Natural killer cell treated with Interleukin-12 subunit alpha and Interleukin-12 subunit beta and Interleukin-15 and Interleukin-18, amount 100 ng/mL, for 72 hours (primary cell): ENCODE measurements around the gene DHCR7. TPM values are rescaled to one million over a fixed set of nuclear protein-coding genes. Genes with fewer than 3 reads are reported as not detected.
"Not testable (repeated sequence)": the region's sequence is repeated elsewhere in the genome, so short reads cannot be mapped to it uniquely, and the experiment has no call there.

Experiments used
- ATAC-seq, 2 donors: fragments of 150-1000 bp; cut with Tn5 transposase in 1 of 2; sonication (Bioruptor Pico), chemical (Tn5 transposase) in 1 of 2; 2 replicates each; pipeline ENCODE4 v1.10.0; 2021
- DNase-seq: peaks from one replicate; pipeline ENCODE4 v3.0.0; 2022; ENCODE audit warnings: low spot score
- H3K27ac Mint-ChIP-seq, 2 donors: 1 replicate in 1 of 2; 2 replicates in 1 of 2; pipeline ENCODE4 v1.8.0; 2022; ENCODE audit warnings: mixed read lengths in 2 of 2, mild to moderate bottlenecking in 1 of 2, moderate library complexity in 1 of 2
- H3K27me3 Mint-ChIP-seq, 2 donors: 1 replicate in 1 of 2; 2 replicates in 1 of 2; pipeline ENCODE4 v1.8.0; 2022; ENCODE audit warnings: mixed read lengths in 2 of 2
- H3K36me3 Mint-ChIP-seq: one replicate; pipeline ENCODE4 v1.8.0; 2022; ENCODE audit warnings: mixed read lengths
- H3K4me1 Mint-ChIP-seq, 2 donors: 1 replicate in 1 of 2; 2 replicates in 1 of 2; pipeline ENCODE4 v1.8.0; 2022; ENCODE audit warnings: low read depth in 2 of 2, mixed read lengths in 2 of 2, mild to moderate bottlenecking in 1 of 2
- H3K4me3 Mint-ChIP-seq: one replicate; pipeline ENCODE4 v1.8.0; 2022; ENCODE audit warnings: mixed read lengths
- H3K9me3 Mint-ChIP-seq: 2 replicates; pipeline ENCODE4 v1.8.0; 2022; ENCODE audit warnings: mixed read lengths
- total RNA-seq, 2 donors: library from RNA; stranded (reverse); gene quantifications; one replicate each; pipeline ENCODE4 v1.2.3, GENCODE V29; 2022

Gene DHCR7
- total RNA-seq, 2 donors from 2014 or later, result 75.8 to 104 TPM

GRCh38 chr11:71433648-71434450 lies 14.3 kb downstream of the DHCR7 start:
- ATAC-seq, result no peak
- Mint-ChIP-seq H3K27me3 (no peaks in the 10 kb centered on the region), H3K4me1 (peaks cover 0 to 5% of the 10 kb centered on the region in 2 donors), H3K9me3 (no peaks in the 10 kb centered on the region), H3K27ac (no peak overlapping the region), H3K4me3 (no peak overlapping the region), H3K36me3 (no peaks in the 10 kb centered on the region)
- DNase-seq, result no peak

GRCh38 chr11:71432761-71433647 lies 15.2 kb downstream of the DHCR7 start:
- ATAC-seq (no peak), DNase-seq (no peak)
- Mint-ChIP-seq H3K27me3 (no peaks in the 10 kb centered on the region), H3K27ac (no peak overlapping the region), H3K9me3 (no peaks in the 10 kb centered on the region), H3K4me3 (no peak overlapping the region), H3K36me3 (no peaks in the 10 kb centered on the region), H3K4me1 (peaks cover 0 to 5% of the 10 kb centered on the region in 2 donors)

DNA sequence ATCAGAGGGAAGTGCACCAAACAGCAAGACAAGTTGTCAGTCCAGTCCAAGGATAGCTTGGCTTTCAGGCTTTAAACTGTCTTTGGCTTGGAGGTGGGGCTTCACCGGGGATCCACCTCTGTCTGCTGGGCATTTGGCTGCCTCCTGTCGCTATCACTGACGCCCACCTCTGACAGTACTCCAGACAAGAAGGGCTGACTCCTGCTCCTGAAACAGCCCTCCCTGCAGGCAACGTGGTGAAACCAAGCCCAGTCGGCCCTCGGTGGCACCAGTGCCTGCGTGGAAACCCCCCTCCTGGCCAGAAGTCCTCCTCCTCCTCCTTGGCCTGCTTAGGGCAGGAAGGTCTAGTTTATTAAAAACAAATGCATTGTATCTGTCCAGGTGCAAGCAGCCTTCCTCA lies 16.9 kb downstream of the DHCR7 start:
- Mint-ChIP-seq H3K36me3 (no peaks in the 10 kb centered on the region), H3K27ac (no peak overlapping the region), H3K9me3 (no peaks in the 10 kb centered on the region), H3K4me3 (no peak overlapping the region), H3K27me3 (no peaks in the 10 kb centered on the region), H3K4me1 (peaks cover 0 to 5% of the 10 kb centered on the region in 2 donors)
- ATAC-seq (no peak), DNase-seq (no peak)

DNA sequence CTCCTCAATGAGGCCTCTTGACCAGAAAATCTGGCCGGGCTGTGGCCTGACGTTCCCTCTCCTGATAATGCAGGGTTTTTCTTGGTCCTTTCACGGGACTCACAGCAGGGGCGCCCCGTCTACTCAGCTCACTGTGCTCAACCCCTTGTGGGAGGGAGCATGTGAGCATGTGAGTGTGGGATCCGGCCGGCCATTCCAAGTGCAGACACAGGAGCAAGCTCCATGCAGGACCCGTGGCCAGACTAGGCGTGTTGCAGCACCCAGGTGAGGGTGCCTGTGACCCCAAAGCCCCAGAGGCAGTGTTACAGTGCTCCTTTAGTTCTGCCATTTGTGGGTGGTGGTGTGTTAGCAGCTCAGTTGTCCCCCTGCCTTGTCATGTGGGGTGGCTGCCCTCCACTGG lies 18.0 kb downstream of the DHCR7 start:
- no peak for DNase-seq
- no peak overlapping the region for H3K4me3 Mint-ChIP-seq
- H3K9me3 Mint-ChIP-seq, result no peaks in the 10 kb centered on the region
- H3K27ac Mint-ChIP-seq, result no peak overlapping the region
- peaks cover 0 to 5% of the 10 kb centered on the region in 2 donors for H3K4me1 Mint-ChIP-seq
- no peak for ATAC-seq
- H3K36me3 Mint-ChIP-seq, result no peaks in the 10 kb centered on the region
- H3K27me3 Mint-ChIP-seq, result no peaks in the 10 kb centered on the region

- Mint-ChIP-seq H3K27me3 (no peaks in the 10 kb centered on the region), H3K27ac (no peak overlapping the region), H3K4me1 (peaks cover 0 to 5% of the 10 kb centered on the region in 2 donors), H3K4me3 (no peak overlapping the region), H3K36me3 (no peaks in the 10 kb centered on the region), H3K9me3 (no peaks in the 10 kb centered on the region)
- no peak for DNase-seq
- ATAC-seq, result no peak
Observed at GRCh38 chr11:71429701-71430100, 18.5 kb downstream of the DHCR7 start.

DNA sequence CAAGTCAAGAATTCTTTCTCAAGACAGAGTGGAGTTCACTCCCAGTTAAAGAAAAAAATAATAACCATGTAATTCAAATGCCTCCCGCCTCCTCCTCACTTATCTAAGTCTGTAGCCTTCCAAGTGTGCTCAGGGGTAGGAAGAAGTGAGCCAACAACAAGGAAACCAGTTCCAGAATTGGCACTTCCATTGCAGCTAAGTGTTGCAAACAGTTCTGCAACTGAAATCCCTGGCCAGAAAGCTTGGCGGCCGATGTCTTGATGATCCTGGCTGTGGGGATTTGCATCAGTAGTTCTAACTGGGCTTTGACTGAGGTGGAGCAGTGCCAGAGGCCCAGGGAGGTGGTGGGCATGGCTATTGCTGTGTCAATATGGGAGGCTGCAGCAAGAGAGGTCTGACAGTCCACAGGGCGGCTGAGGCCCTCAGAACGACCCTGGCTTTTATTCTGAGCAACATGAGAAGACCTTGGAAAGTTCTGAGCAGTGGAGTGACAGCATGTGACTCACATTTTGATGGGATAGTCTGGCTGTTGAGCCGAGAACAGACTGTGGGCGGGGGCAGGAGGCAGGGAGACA lies 19.2 kb downstream of the DHCR7 start:
- H3K9me3 Mint-ChIP-seq, result no peaks in the 10 kb centered on the region
- DNase-seq (no peak), ATAC-seq (no peak)
- no peak overlapping the region for H3K27ac Mint-ChIP-seq
- no peaks in the 10 kb centered on the region for H3K36me3 Mint-ChIP-seq
- H3K27me3 Mint-ChIP-seq, result no peaks in the 10 kb centered on the region
- H3K4me3 Mint-ChIP-seq, result no peak overlapping the region
- H3K4me1 Mint-ChIP-seq, result peaks cover 0 to 5% of the 10 kb centered on the region in 2 donors

GRCh38 chr11:71426413-71426812 lies 21.8 kb downstream of the DHCR7 start:
- Mint-ChIP-seq H3K27me3 (no peaks in the 10 kb centered on the region), H3K36me3 (no peaks in the 10 kb centered on the region), H3K27ac (no peak overlapping the region), H3K4me1 (peaks cover 0 to 5% of the 10 kb centered on the region in 2 donors), H3K9me3 (no peaks in the 10 kb centered on the region), H3K4me3 (no peak overlapping the region)
- no peak for DNase-seq
- ATAC-seq, result no peak

DNA sequence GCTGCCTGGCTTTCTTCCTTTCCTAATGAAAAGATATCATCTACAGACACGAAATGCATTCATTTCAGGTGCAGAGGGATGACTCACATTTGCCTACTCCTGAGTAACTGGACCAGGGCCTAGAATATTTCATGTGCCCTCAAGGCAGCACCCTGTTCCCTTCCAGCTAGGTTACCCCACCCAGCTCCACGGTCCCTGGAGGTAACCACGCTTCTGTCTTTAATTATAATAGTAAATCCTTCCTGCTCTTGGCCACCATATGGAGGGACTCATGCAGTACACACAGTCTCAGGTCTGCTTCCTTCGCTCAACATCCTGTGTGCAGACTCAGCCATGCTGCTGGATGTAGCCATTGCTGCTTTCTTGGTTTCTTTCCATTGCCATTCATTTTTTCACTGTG lies 22.3 kb downstream of the DHCR7 start:
- no peaks in the 10 kb centered on the region for H3K9me3 Mint-ChIP-seq
- no peaks in the 10 kb centered on the region for H3K36me3 Mint-ChIP-seq
- no peaks in the 10 kb centered on the region for H3K27me3 Mint-ChIP-seq
- H3K4me1 Mint-ChIP-seq, result peaks cover 0 to 5% of the 10 kb centered on the region in 2 donors
- DNase-seq (no peak), ATAC-seq (no peak)
- H3K27ac Mint-ChIP-seq, result no peak overlapping the region
- H3K4me3 Mint-ChIP-seq, result no peak overlapping the region

GRCh38 chr11:71425409-71425808 lies 22.8 kb downstream of the DHCR7 start:
- peaks cover 0 to 5% of the 10 kb centered on the region in 2 donors for H3K4me1 Mint-ChIP-seq
- no peak overlapping the region for H3K27ac Mint-ChIP-seq
- H3K4me3 Mint-ChIP-seq, result no peak overlapping the region
- no peaks in the 10 kb centered on the region for H3K27me3 Mint-ChIP-seq
- ATAC-seq (no peak), DNase-seq (no peak)
- H3K9me3 Mint-ChIP-seq, result no peaks in the 10 kb centered on the region
- H3K36me3 Mint-ChIP-seq, result no peaks in the 10 kb centered on the region

DNA sequence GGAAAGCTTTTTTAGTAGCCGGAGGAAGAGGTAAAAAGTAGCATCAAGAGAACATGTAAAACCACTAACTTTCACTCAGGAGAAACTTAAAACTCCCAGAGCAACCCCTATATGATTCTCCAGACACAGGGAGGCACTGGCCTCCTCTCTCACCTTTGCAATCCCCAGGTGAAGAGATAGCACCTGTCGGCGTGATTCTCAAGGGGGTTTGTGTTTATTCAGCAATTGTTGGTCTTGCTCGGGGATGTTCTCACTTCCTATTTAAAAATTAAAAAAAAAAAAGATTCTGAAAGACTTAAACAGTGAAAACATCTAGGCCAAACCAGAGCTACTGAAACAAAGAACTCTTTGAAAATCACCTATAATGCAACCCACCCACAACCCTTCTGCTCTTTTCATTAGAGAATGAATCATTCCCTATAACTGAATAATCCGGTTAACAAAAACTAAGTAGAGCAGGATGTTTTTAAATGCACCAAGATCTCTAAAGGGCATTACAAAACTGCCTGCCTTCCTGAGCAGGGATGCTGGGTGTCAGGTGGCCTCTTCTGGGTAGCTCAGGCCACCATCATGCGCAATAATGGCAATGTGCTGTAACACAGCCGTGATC lies 24.9 kb downstream of the DHCR7 start:
- Mint-ChIP-seq H3K27me3 (peaks cover 0 to 3% of the 10 kb centered on the region in 2 donors), H3K4me1 (no peaks in the 10 kb centered on the region), H3K9me3 (no peaks in the 10 kb centered on the region), H3K27ac (no peak overlapping the region), H3K4me3 (no peak overlapping the region), H3K36me3 (no peaks in the 10 kb centered on the region)
- DNase-seq, result no peak
- no peak for ATAC-seq

- not testable (repeated sequence) for H3K9me3 Mint-ChIP-seq, ATAC-seq, H3K27ac Mint-ChIP-seq, H3K36me3 Mint-ChIP-seq, H3K27me3 Mint-ChIP-seq, DNase-seq, H3K4me1 Mint-ChIP-seq, H3K4me3 Mint-ChIP-seq
Observed at GRCh38 chr11:71422318-71422717, 25.9 kb downstream of the DHCR7 start.

- H3K27me3 Mint-ChIP-seq, result peaks cover 0 to 3% of the 10 kb centered on the region in 2 donors
- H3K4me3 Mint-ChIP-seq, result no peak overlapping the region
- no peak overlapping the region for H3K27ac Mint-ChIP-seq
- no peaks in the 10 kb centered on the region for H3K4me1 Mint-ChIP-seq
- DNase-seq, result no peak
- no peak for ATAC-seq
- H3K9me3 Mint-ChIP-seq, result no peaks in the 10 kb centered on the region
- H3K36me3 Mint-ChIP-seq, result no peaks in the 10 kb centered on the region
Observed at GRCh38 chr11:71421392-71421950, 26.7 kb downstream of the DHCR7 start.

DNA sequence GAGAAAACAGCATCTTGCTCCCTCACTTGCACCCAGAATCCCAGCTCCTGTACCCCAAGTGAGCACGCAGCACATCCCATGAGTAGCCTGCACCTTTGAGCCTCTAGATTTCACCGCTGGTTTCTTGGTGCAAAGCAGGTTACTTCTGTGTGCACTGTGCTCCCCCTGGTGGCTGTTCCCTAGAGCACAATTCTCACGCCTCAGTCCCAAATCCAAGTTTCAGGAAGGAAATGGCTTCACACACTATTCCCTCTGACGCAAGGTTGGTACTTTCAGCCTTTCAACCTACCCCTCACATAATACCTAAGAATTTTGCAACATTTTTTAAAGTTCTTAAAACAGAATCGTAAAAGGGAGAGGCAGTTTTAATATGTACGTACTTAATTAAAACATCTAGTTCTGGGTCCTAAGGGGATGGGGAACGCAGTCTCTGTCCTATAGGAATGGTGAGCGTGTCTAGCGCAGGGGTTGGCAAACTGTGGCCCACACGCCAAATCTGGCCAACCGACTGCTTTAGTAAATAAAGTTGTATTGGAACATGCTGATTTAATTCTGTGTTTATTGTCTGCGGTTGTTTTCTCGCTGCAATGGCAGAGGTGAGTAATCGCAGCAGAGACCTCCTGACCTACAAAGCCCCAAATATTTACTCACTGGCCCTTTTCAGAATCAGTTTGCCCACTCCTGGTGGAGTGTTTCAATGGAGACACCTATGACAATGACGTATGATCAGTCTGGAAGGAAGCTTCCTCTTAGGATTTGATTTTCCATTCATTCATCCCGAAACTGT lies 27.5 kb downstream of the DHCR7 start:
- peaks cover 0 to 3% of the 10 kb centered on the region in 2 donors for H3K27me3 Mint-ChIP-seq
- DNase-seq (no peak), ATAC-seq (no peak)
- H3K36me3 Mint-ChIP-seq, result no peaks in the 10 kb centered on the region
- no peaks in the 10 kb centered on the region for H3K4me1 Mint-ChIP-seq
- H3K9me3 Mint-ChIP-seq, result no peaks in the 10 kb centered on the region
- H3K4me3 Mint-ChIP-seq, result no peak overlapping the region
- no peak overlapping the region for H3K27ac Mint-ChIP-seq
